ENCODE measurements around the gene PCDHB5. TPM values are rescaled to one million over a fixed set of nuclear protein-coding genes. Genes with fewer than 3 reads are reported as not detected.
"Not testable (repeated sequence)": the region's sequence is repeated elsewhere in the genome, so short reads cannot be mapped to it uniquely, and the experiment has no call there.

Gene PCDHB5
- 0.22 and 0.63 TPM in 2 replicates for total RNA-seq

DNA sequence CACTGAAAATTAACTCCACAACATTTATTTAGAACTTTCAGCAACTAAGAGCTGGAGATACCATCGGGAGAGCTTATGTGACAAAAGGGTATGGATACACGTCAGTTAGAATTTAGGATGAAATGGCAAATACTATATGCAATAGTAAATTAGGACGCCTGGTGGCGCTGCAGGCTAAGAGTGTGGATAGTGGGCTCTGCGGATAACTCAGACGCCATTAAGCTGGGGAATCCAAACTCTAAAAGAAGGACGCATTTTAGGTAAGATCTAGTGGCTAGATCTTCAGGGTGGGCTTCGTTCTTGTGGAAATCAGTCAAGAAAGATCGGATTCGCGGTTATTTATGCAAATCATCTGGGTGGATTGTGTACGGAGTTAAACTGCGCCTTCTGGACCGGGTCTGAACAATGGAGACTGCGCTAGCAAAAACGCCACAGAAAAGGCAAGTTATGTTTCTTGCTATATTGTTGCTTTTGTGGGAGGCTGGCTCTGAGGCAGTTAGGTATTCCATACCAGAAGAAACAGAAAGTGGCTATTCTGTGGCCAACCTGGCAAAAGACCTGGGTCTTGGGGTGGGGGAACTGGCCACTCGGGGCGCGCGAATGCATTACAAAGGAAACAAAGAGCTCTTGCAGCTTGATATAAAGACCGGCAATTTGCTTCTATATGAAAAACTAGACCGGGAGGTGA is at the start of gene PCDHB5:
PCDHB5 (plus strand) TSS at position 177 of the 688 bp plus-strand sequence; CDS start at position 406, 229 bp downstream.
- no peak for DNase-seq (ENCODE audit: low read depth)
- peak; percentile 40 for TF ChIP-seq CTCF (conservative IDR thresholded peaks at IDR 0.05; ENCODE audit: low read depth, low read length)
- H3K4me3 ChIP-seq (ENCODE audit: low read depth, low read length), result peak within 1 kb of the TSS; percentile 40

DNA sequence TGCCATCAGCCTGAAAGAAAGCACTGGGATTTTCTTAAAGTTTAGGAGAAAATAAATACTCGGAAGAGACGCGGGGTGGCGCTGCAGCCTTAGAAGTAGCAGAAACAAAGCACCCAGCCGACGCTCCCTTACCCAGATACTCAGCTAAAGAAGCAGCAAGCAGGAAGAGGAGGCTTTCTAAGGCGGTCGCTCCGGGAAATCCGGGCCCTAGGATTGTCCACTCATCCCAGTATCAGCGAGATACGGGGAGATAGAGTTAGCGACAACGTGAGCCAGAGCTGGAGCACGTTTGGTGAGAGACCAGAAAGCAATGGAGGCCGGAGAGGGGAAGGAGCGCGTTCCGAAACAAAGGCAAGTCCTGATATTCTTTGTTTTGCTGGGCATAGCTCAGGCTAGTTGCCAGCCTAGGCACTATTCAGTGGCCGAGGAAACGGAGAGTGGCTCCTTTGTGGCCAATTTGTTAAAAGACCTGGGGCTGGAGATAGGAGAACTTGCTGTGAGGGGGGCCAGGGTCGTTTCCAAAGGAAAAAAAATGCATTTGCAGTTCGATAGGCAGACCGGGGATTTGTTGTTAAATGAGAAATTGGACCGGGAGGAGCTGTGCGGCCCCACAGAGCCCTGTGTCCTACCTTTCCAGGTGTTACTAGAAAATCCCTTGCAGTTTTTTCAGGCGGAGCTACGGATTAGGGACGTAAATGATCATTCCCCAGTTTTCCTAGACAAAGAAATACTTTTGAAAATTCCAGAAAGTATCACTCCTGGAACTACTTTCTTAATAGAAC is 40.3 kb upstream of the PCDHB5 start, which contains the start of gene PCDHB2:
PCDHB2 (plus strand) TSS at position 135 of the 782 bp plus-strand sequence; CDS start at position 311, 176 bp downstream.
- peak within 1 kb of the TSS; percentile 50 for H3K4me3 ChIP-seq (ENCODE audit: low read depth, low read length)
- TF ChIP-seq CTCF (conservative IDR thresholded peaks at IDR 0.05; ENCODE audit: low read depth, low read length), result peak; percentile 41
- no peak for DNase-seq (ENCODE audit: low read depth)

DNA sequence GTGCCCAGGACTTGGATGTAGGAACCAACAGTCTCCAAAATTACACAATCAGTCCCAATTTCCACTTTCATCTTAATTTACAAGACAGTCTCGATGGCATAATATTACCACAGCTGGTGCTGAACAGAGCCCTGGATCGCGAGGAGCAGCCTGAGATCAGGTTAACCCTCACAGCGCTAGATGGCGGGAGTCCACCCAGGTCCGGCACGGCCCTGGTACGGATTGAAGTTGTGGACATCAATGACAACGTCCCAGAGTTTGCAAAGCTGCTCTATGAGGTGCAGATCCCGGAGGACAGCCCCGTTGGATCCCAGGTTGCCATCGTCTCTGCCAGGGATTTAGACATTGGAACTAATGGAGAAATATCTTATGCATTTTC is 39.8 kb upstream of the PCDHB5 start:
- no peak for DNase-seq (ENCODE audit: low read depth)
- peak overlapping the region; percentile 50 for H3K4me3 ChIP-seq (ENCODE audit: low read depth, low read length)
- TF ChIP-seq CTCF (conservative IDR thresholded peaks at IDR 0.05; ENCODE audit: low read depth, low read length), result no peak

GRCh38 chr5:141096181-141096580 is 38.8 kb upstream of the PCDHB5 start:
- DNase-seq (ENCODE audit: low read depth); H3K4me3 ChIP-seq (ENCODE audit: low read depth, low read length): not testable (repeated sequence)

GRCh38 chr5:141096586-141096985 is 38.4 kb upstream of the PCDHB5 start:
- DNase-seq (ENCODE audit: low read depth); H3K4me3 ChIP-seq (ENCODE audit: low read depth, low read length): not testable (repeated sequence)

DNA sequence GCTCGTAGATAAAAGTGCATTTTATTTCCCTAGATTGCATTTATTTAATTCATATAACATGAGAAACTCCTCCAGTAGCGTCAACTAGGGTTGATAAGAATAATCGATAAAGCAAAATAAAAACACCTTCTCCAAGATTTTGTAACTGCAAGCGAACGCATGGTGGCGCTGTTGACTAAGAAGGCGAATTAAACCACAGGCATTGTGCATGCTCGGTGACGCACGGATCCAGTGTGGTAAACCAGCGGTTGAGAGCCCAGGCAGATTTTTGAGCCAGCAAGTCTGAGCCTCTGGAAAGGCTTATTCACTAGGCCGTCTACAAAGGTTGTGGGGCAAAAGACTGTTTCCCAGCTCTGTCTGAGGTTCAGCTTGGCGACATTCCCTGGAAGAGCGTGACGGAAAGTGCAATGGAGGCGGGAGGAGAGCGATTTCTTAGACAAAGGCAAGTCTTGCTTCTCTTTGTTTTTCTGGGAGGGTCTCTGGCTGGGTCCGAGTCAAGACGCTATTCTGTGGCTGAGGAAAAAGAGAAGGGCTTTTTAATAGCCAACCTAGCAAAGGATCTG is 34.7 kb upstream of the PCDHB5 start, which contains the start of gene PCDHB3:
PCDHB3 (plus strand) TSS at position 231 of the 563 bp plus-strand sequence; CDS start at position 408, 177 bp downstream.
- H3K4me3 ChIP-seq (ENCODE audit: low read depth, low read length), result peak within 1 kb of the TSS; percentile 41
- no peak for DNase-seq (ENCODE audit: low read depth)
- peak; percentile 55 for TF ChIP-seq CTCF (conservative IDR thresholded peaks at IDR 0.05; ENCODE audit: low read depth, low read length)

- peak overlapping the region; percentile 41 for H3K4me3 ChIP-seq (ENCODE audit: low read depth, low read length)
- DNase-seq (ENCODE audit: low read depth), result no peak
- no peak for TF ChIP-seq CTCF (conservative IDR thresholded peaks at IDR 0.05; ENCODE audit: low read depth, low read length)
These were observed 33.9 kb upstream of the PCDHB5 start for GRCh38 chr5:141101059-141101458.

DNA sequence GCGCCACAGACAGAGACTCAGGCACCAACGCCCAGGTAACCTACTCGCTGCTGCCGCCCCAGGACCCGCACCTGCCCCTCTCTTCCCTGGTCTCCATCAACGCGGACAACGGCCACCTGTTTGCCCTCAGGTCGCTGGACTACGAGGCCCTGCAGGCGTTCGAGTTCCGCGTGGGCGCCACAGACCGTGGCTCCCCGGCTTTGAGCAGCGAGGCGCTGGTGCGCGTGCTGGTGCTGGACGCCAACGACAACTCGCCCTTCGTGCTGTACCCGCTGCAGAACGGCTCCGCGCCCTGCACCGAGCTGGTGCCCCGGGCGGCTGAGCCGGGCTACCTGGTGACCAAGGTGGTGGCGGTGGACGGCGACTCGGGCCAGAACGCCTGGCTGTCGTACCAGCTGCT is 32.9 kb upstream of the PCDHB5 start:
- not testable (repeated sequence) for H3K4me3 ChIP-seq (ENCODE audit: low read depth, low read length); DNase-seq (ENCODE audit: low read depth)

DNA sequence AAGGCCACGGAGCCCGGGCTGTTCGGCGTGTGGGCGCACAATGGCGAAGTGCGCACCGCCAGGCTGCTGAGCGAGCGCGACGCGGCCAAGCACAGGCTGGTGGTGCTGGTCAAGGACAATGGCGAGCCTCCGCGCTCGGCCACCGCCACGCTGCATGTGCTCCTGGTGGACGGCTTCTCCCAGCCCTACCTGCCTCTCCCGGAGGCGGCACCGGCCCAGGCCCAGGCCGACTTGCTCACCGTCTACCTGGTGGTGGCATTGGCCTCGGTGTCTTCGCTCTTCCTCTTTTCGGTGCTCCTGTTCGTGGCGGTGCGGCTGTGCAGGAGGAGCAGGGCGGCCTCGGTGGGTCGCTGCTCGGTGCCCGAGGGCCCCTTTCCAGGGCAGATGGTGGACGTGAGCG is 32.5 kb upstream of the PCDHB5 start:
- H3K4me3 ChIP-seq (ENCODE audit: low read depth, low read length); DNase-seq (ENCODE audit: low read depth): not testable (repeated sequence)

Data from epithelial cell of proximal tubule (primary cell).